ENCODE data around the gene LHX2.
"Not testable (repeated sequence)": the region's sequence is repeated elsewhere in the genome, so short reads cannot be mapped to it uniquely, and the experiment has no call there.

Gene LHX2, protein sequence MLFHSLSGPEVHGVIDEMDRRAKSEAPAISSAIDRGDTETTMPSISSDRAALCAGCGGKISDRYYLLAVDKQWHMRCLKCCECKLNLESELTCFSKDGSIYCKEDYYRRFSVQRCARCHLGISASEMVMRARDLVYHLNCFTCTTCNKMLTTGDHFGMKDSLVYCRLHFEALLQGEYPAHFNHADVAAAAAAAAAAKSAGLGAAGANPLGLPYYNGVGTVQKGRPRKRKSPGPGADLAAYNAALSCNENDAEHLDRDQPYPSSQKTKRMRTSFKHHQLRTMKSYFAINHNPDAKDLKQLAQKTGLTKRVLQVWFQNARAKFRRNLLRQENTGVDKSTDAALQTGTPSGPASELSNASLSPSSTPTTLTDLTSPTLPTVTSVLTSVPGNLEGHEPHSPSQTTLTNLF

DNA sequence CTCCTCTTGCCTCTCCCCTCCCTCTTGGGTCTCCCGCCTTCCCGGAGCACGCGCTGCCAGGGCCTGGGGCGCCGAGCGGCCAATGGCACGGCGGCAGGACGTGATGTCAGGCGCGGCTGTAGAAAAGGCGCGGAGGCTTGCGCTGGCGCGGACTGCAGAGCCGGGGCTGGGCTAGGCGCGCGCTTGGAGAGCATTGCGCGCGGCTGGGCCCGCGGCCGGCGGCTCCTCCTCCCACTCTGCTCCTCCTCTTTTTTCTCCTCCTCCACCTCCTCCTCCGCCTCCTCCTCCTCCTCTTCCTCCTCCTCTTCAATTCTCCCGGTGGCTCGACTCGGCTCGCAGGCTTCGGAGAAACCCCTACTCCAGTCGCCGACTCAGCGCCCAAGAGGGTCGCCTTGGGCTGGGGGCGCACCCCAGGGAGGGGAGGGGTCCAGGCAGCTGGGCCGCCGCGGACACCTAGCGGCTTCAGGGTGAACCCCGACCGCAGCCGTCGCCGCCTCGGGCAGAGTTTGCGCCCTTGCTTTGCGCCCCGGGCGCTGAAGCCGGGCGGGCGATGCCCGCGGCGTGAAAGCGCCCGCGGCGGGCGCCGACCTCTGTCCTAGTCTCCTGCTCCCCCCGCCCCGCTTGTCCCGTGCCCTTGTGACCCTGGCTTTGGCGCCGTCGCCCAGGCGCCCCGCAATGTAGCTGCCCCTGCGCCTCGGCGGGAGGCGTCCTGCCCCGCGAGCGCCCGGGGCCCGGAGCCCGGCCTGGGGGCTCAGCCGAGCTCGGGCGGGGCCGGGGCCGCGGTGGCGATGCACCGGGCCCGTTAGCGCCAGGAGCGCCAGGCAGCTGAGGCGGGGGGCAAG, at the start of gene LHX2:
Gene LHX2, plus strand, starts transcription at position 309 of the 842 bp plus-strand sequence. CDS start 581 bp downstream, outside the sequence.
- in situ Hi-C loops (cut with MboI; ENCODE audit: low sequenced_read_pairs) = no loop called here

DNA sequence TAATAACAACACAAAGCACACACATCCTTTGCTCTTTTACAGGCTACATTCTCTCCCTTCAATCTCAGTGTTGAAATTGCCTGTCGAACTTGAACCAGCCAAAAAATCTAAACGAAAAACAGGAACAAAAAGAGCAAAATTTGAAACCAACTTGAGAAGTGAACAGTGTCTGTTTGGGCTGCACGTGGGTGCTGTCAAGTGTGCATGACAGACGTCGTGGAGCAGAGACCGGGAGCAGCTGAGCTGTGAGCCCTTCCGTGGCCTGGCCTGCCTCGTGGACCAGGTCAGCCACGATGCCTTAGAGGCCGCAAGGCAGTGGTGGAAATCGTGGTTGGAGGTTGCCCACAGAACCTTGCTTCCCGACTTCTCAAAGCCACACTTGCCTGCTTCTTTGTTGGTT, 46.8 kb upstream of the LHX2 start:
- in situ Hi-C loops (cut with MboI; ENCODE audit: low sequenced_read_pairs) = no loop called here

DNA sequence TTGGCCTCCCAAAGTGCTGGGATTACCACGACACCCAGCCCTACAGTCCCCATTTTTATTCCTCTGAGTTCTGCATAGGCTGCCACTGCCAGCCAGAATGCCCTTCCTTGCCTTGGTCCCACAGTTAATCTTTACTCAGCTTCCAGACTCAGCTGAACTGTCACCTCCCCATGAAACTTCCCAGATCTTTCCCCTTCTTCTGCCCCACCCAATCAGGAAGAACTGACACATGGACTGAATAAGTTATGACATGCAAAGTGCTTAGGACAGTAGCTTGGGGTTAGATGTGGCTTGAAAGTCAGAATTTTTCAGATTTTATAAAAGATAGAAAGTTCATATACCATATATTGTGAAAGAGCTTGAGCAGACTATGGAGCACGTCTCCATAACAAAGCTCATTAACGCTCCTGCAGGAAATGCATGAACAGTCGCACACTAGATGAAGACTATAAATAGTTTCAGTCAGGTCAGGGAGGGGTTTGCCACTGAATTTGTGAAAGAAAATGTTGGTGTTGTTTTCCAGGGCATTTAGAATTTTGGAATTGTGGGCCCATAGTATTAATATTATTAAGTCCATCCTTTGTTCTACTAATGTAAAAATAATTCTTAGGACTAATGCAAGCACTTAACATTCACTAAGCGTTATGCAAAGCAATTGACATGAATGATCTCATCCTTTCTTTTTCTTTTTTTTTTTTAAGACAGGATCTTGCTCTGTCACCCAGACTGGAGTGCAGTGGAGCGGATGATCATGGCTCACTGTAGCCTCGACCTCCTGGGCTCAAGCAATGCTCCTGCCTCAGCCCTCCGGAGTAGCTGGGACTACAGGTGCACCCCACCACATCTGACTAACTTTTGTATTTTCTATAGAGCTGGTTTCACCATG, 45.5 kb upstream of the LHX2 start:
- in situ Hi-C loops (cut with MboI; ENCODE audit: low sequenced_read_pairs) = no loop called here

DNA sequence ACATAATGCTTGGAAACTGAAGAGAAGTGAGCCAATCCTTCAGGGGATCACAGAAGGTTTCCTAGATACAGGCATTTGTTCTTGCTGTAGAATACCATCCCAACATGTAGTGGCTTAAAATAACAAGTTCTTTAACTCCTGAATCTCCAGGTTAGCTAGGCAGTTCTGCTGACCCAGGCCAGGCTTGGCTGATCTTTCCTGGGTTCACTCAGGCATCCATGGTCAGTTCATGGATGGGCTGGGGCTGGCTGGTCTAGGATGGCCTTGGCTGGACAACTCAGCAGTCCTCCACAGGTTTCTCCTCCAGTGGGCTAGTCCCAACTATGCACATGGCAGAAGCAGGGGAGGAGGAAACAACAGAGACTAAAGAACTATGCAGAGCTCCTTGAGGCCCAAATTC, 44.2 kb upstream of the LHX2 start:
- in situ Hi-C loops (cut with MboI; ENCODE audit: low sequenced_read_pairs) = no loop called here

DNA sequence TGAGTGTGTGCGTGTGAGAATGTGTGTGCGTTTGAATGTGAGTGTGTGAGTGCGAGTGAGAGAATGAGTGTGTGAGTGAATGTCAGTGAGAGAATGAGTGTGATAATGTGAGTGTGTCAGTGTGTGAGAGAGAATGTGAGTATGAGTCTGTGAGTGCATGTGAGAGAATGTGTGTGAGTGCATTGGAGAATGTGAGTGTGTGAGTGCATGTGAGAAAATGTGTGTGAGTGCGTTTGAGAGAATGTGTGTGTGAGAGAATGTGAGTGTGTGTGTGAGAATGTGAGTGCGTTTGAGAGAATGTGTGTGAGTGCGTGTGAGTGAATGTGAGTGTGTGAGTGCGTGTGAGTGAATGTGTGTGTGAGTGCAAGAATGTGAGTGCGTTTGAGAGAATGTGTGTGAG, 39.0 kb upstream of the LHX2 start:
- in situ Hi-C loops (cut with MboI; ENCODE audit: low sequenced_read_pairs) = no loop called here

DNA sequence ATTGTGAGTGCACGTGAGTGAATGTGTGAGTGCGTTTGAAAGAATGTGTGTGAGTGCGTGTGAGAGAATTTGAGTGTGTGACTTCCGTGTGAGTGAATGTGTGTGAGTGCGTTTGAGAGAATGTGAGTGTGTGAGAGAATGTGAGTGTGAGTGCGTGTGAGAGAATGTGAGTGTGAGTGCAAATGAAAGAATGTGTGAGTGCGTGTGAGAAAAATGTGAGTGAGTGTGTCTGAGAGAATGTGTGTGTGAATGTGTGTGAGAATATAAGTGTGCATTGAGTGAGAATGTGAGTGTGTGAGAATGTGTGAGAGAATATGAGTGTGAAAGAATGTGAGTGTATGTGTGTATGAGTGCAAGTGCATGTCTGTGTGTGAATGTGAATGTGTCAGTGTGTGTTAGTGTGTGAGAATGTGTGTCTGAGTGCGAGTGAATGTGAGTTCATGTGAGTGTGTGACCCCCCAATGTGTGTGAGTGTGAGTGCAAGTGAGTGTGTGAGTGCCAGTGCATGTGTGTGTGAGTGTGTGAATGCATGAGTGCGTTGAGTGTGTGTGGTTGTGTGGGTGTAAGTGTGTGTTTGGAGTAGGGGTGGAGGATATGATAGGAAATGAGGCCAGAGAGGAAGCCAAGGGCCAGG, 37.9 kb upstream of the LHX2 start:
- in situ Hi-C loops (cut with MboI; ENCODE audit: low sequenced_read_pairs) = no loop called here

DNA sequence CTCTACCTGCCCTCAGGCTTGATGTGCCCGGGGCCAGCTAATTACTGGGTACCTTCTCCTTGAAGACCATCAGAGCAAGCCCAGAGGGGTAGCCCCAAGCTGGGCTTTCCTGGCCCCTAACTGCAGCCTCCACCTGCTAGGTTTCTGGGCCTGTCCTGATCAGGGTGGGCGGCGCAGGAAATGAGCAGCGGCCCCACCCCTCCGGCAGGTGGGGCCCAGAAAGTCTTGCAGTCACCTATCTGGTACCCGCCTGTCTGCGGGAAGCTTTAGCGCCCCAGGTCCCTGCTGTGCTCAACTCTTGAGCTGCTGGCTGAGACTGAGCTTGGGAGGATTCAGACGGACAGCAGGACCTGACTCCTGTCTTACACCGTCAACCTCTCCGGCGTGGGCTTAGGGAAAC, 37.1 kb upstream of the LHX2 start:
- in situ Hi-C loops (cut with MboI; ENCODE audit: low sequenced_read_pairs) = no loop called here

DNA sequence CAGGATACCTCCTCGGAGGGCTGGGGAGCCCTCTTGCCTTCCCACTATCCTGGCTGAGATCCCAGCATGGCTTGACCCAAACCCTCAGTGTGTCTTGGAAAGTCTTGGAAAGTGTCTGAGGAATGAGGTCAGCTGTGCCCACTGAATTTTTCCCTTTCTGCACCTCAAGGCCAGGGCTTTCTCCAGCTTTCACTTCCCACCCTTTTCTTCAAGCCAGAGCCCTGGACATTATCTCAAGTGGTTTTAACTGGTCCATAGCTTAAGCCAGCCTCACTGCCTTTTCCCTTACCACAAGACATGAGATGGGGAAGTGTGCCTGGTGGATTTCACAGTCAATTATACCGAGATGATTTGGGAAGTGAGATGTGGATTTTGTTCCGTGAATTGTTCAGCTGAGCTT, 35.7 kb upstream of the LHX2 start:
- in situ Hi-C loops (cut with MboI; ENCODE audit: low sequenced_read_pairs) = no loop called here

DNA sequence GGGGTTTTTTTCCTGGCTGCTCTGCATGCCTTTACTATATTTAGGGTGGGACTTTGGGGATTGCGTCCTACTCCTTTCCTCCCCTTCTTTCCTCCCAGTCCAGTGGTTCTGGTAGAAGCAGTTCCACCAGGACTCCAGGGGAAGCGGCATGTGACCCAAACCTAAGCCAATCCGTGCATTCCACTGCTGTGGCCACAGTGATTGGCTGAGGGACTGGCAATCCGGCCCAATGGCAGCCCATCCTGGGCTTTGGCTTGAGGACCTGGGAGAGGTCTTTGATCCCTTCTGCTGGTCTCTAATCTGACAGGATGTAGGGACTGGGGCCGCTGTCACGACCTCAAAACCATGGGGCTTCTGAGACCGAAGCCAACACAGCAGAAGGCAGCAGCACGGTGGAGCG, 35.0 kb upstream of the LHX2 start:
- in situ Hi-C loops (cut with MboI; ENCODE audit: low sequenced_read_pairs) = not testable (repeated sequence)

DNA sequence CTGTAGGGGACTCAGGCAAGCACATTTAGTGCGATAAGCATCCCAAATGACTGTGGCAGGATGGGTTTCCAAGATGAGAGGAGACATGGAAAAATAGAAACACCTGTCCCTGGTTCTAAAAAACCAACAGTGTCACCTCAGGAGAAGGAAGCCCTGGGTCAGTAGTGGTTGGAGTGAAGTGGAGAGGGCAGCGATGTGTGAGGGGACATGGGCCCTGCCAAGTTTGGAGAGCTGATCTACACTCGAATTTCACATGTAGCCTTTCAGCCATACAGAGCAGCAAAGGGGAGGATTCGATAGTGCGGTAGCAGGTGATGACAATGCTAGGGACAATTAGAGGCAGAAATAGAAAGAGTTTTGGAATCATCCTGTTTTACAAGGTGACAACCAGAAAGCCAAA, 32.6 kb upstream of the LHX2 start:
- in situ Hi-C loops (cut with MboI; ENCODE audit: low sequenced_read_pairs) = no loop called here

DNA sequence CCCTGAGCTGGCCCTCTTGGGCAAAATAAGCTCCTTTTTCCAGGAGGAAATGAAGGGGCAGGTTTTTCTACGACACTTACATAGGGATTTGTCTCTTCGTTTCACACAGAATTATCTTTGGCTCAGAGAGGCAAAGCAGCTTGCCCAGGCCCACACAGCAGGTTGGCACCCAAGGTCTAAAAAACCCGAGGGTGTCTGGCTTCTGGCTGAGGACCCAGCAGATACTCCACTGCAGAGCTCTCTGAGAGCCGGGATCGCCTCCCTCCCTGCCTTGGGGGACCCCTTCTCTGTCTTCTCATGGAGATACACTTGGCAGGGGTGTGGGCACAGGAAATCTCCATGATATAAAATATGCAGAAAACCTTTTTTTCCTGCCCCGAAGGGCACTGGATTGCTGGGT, 29.0 kb upstream of the LHX2 start:
- in situ Hi-C loops (cut with MboI; ENCODE audit: low sequenced_read_pairs) = no loop called here

DNA sequence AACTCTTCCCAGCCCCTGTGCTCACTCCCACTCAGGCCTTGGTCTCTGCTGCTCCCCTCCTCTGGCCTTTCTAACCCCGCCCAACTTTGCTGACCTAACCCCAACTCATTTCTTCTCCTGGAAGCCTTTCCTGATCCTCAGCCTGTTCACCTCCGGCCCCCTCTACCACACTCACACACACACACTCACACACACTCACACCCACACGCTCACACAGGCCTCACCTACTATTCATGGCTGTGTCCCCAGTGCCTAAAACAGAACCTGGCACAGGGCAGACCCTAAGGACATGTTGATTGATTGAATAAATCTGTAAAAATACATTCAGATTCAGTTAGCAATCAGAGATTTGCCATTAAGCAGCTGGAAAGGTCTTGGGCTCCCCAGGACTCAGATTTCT, 28.5 kb upstream of the LHX2 start:
- in situ Hi-C loops (cut with MboI; ENCODE audit: low sequenced_read_pairs) = no loop called here

DNA sequence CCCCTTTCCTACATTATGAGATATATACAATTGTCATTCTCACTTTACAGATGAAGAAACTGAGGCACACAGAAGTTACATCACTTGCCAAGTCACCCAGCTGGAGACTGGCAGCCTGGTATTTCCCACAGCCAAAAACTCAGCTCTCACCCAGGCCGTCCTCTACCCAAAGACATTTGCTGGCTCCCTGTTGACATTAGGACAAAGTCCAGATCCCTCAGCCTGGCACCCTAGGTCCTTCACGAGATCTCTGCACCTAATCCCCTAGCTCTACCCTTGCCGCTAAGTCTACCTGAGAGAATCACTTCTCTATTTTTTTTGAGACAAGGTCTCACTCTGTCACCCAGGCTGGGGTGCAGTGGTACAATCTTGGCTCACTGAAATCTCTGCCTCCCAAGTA, 26.8 kb upstream of the LHX2 start:
- in situ Hi-C loops (cut with MboI; ENCODE audit: low sequenced_read_pairs) = no loop called here

DNA sequence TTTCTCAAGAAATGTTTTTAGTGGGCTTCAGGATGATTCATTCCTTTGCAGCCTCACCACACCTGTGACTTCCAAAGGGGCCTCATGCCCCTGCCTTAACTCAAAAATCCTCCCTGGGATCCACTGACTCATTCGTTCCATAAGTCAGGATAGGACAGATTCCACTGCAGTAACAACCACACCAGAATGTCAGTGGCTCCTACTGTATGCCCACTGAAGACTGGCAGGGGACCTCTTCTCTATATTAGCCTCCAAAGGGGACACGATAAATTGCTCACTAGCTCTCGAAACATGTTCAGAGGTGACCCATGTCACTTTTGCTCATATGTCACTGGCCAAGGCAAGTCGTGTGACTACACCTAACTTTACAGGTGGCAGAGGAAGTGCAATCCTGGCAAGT, 25.7 kb upstream of the LHX2 start:
- in situ Hi-C loops (cut with MboI; ENCODE audit: low sequenced_read_pairs) = no loop called here

DNA sequence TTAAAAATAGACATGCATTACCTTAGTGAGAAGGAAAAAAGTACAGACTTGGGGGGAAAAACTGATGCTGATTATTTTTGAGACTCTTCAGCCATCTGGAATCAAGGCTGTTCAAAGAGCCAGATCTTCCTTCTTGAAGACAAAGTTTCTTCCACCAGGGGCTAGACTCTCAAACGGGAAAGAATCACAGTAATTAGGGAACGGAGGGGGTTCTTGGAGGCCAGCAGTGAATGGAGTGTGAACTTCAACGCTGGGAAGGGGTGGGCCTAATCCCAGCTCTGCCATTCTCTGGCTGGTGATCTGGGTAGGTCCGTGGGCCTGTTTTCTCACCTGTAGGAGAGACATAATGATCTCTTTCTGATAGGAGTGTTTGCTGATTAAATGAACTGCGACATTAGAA, 21.1 kb upstream of the LHX2 start:
- in situ Hi-C loops (cut with MboI; ENCODE audit: low sequenced_read_pairs) = no loop called here

DNA sequence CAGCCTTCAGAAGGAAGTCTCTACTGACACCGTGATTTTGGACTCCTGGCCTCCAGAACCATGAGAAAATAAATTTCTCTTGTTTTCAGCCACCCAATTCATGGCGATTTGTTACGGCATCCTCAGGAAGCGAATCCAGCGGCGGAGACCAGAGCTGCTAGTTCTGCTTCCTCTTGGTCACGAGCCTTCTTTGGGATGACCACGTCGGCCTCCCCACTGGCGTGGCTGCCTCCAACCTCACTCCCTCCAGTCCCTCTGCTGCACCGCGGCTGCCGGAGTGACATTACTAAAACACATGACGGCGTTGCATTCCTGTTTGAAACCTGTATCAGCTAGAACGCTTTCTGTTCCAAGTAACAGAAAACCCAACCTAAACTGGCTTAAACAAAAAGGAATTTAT, 18.9 kb upstream of the LHX2 start:
- in situ Hi-C loops (cut with MboI; ENCODE audit: low sequenced_read_pairs) = not testable (repeated sequence)

DNA sequence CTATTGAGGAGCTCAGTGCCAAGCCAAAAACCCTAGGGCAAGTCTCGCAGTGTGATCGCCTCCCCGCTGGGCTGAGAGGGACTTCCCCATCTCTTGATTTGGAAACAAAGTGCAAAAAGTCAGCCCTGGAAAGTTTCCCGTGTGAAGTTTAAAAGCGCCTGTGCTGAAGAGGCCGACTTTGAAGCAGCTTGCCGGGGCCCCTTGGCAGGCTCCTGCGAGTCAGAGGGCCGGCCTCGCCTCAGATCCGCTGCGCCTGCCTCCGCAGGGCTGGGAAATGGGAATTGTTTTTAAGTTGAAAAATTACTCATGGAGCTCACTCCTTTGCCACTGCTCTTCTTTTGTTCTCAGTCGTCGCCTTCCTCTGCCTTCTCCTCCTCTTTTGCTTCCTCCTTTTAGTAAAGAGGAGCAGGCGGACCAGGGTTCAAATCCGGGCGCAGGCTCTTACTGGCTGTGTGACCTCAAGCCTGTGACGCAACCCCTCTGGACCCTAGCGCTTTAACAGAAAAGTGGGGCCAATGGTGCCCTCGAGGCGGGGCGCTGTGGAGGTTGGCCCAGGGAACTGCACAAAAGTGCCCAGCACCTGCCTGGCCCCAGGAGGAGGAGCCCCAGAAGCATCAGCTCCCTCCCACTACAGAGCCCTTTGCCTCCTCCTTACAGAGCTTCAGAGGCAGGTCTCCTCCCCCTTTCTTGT, 14.7 kb upstream of the LHX2 start:
- in situ Hi-C loops (cut with MboI; ENCODE audit: low sequenced_read_pairs) = no loop called here

DNA sequence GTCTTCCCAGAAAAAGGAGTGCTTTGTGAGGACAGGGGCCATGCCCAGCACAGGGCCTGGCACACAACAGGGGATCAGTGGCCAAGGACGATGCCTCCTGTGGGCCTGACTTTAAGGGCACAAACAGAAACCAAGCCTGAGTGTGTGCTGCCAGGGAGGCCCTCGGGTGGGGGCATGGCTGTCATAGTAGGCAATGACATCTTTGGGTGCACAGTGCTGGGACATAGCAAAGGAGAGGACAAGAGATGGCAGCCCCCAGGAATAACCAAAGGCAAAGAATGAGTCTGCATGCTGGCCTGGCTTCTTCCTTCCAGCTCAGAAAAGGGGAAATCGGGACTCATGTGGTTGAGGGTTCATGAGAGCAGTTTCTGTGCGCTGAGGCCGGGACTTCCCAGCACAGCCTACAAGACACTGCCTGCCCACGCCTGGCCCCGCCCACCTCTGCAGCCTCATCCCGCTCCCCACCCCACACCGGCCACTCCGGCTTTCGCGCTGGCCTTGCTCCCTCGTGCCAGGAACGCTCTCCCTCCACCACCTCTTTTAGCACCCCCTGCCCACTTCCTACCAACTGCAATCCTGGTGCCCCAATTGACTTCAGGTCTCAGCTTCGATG, 13.8 kb upstream of the LHX2 start:
- in situ Hi-C loops (cut with MboI; ENCODE audit: low sequenced_read_pairs) = no loop called here

DNA sequence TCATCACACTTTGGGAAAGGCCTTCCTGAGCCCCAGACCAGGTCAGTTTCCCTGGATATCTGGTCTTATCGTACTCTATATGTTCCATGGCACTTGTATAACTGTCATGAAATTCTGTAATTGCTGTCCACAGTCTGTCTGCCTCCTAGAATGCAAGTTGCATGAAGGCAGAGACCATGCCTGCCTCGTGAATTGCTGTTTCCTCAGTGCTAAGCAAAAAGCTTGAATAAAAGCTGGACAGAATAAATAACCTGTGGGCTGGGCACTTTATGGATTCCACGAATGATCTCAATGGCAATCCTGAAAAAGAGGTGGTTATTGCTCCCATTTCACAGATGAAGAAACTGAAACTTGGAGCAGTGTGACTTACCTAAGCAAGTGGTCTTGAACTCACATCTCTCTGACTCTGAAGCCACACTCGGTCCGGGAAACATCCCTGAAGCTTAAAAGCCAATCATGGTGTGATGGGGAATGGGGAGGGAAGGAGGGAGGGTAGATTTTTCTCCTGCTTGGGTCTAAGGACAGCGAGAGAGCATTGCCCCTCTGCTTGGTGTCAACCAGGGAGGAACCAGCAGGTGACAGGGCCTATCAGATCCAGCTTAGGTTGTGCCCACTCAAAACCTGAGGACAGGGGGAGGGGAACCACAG, 13.2 kb upstream of the LHX2 start:
- in situ Hi-C loops (cut with MboI; ENCODE audit: low sequenced_read_pairs) = no loop called here

All from HL-60/S4 (cell line).